Measurements from ENCODE around the gene FGA.

FGA gene

DNA sequence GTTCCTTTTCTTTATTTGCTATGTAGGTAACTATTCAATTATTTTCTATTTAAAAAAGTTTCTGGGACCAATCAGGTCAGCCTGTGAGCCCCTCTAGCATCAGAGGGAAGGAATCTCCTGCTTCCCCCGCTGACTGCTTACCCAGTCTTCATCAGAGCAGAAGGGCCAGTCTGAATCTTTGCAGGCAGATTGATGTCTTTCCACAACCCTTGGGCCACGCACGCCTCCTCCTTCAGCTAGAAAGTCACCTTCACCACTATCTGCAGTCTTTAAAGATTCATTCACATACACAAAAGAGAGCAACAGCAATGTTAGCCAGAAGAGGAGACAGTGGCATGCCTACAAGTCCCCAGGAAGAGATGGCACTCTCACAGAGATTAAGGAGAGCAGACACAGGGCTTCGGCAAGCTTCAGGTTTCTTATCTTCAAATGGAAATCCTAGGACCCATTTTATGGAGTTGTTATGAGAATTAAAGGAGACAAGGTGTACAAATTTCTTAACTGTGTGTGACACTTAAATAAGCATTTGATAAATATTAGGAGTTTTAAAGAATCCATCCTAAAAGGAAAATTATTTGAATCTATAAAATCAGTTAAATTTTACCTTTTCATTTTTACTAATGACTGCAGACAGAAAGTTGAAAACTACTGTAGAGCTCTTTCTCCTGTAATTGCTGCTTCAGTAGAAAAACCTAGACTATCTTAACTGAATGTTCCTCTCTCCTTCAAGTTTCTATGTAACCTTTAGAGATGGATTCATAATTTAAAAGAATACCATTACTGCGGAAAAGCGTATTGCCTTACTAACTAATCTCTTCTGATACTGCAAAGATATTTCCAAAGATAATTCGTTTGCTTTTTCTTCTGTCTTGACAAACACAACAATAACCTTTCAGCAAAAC lies 995 bp downstream of the FGA start:
- Histone ChIP-seq H3K4me3 (ENCODE audit: low read depth, low read length) (no peak overlapping the region), H3K36me3 (no peaks in the 10 kb centered on the region), H3K9me3 (ENCODE audit: severe bottlenecking) (no peaks in the 10 kb centered on the region), H3K27ac (no peak overlapping the region), H3K27me3 (ENCODE audit: insufficient read depth, low read depth, severe bottlenecking) (no peaks in the 10 kb centered on the region)
- TF ChIP-seq, protein P1, sequence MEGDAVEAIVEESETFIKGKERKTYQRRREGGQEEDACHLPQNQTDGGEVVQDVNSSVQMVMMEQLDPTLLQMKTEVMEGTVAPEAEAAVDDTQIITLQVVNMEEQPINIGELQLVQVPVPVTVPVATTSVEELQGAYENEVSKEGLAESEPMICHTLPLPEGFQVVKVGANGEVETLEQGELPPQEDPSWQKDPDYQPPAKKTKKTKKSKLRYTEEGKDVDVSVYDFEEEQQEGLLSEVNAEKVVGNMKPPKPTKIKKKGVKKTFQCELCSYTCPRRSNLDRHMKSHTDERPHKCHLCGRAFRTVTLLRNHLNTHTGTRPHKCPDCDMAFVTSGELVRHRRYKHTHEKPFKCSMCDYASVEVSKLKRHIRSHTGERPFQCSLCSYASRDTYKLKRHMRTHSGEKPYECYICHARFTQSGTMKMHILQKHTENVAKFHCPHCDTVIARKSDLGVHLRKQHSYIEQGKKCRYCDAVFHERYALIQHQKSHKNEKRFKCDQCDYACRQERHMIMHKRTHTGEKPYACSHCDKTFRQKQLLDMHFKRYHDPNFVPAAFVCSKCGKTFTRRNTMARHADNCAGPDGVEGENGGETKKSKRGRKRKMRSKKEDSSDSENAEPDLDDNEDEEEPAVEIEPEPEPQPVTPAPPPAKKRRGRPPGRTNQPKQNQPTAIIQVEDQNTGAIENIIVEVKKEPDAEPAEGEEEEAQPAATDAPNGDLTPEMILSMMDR (IDR thresholded peaks at IDR 0.05; ENCODE audit: low read depth, low read length): no peak
- no peak for DNase-seq

DNA sequence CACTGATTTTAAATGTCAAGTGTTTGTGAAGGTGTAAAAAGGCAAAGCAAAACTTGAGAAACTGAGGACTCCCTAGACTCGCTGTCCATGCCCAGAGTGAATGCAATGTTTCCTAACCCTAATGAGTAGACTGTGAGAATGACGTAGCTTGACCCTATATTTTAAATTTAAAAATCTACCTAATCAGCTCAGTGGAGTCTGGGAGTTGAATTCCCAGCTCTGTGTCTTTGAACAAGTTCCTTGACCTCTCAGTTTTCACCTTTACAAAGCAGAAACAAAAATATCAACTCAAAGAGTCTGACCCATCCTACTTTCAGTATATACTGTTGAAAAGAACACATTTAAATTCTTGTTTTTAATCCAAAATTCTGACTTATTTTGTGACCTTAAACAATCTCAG lies 2.3 kb downstream of the FGA start:
- TF ChIP-seq, protein P1 (IDR thresholded peaks at IDR 0.05; ENCODE audit: low read depth, low read length): no peak
- H3K36me3 ChIP-seq: no peaks in the 10 kb centered on the region
- H3K27me3 ChIP-seq (ENCODE audit: insufficient read depth, low read depth, severe bottlenecking): no peaks in the 10 kb centered on the region
- DNase-seq: no peak
- no peak overlapping the region for H3K27ac ChIP-seq
- H3K9me3 ChIP-seq (ENCODE audit: severe bottlenecking): no peaks in the 10 kb centered on the region
- H3K4me3 ChIP-seq (ENCODE audit: low read depth, low read length): no peak overlapping the region

DNA sequence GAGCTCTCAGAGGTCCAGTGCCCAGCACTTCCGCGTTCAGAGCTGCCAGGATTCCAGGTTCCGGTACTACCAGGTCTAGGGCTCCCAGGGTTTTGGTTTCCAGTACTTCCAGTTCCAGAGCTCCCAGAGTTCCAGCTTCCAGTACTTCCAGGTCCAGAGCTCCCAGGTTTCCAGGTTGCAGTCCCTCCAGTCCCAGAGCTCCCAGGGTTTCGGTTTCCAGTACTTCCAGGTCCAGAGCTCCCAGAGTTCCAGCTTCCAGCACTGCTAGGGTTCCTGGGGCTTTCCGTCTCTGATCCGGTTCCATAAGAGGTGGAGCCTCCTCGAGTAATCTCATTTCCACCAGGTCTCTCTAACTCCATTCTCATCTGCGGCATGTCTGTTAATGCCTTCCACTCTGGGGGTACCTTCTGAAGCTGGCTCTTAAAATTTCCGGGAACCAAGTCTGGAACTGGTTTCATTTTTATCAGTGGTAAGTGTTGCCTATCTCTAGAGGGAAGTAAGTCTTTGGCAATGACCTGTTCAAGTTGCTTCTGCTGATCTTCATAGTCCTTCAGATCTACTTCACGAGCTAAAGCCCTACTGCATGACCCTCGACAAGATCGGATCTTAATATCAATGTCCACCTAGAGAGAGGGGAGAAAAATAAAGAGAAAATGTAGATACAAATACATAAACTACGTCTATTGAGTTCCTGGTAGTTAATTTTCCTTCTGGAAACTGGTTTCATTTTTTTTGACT lies 4.1 kb downstream of the FGA start:
- TF ChIP-seq, protein P1 (IDR thresholded peaks at IDR 0.05; ENCODE audit: low read depth, low read length): no peak
- Histone ChIP-seq H3K27ac (no peak overlapping the region), H3K27me3 (ENCODE audit: insufficient read depth, low read depth, severe bottlenecking) (no peaks in the 10 kb centered on the region), H3K36me3 (no peaks in the 10 kb centered on the region), H3K9me3 (ENCODE audit: severe bottlenecking) (no peaks in the 10 kb centered on the region), H3K4me3 (ENCODE audit: low read depth, low read length) (no peak overlapping the region)
- no peak for DNase-seq

DNA sequence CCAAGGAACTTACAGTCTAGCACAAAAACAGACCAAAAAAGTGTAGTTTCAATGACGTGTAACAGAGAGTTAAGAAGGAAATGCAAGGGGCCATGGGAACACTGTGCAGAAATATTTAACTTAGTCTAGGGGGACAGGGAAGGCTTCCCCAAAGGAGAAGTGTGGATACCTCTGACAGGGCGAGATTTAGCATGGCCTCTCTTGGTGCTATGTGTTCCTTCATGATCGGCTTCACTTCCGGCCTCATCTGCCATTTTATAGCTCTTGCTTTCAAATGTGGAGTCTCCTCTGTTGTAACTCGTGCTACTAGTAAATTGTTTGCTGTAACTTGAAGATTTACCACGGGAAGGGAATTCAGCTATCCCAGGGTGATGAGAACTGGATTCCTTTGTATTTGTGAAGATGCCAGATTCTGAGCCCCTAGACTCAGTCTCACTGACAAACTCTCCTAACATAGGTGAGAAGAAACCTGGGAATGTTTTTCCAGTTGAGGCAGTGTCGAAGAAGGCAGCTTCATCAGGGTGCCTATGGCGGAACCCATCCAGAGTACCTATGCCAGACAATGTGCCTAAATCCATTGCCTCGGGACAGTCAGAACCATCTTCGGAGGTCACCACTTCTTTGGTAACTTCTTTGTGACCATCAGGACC lies 5.0 kb downstream of the FGA start:
- TF ChIP-seq, protein P1 (IDR thresholded peaks at IDR 0.05; ENCODE audit: low read depth, low read length): no peak

DNA sequence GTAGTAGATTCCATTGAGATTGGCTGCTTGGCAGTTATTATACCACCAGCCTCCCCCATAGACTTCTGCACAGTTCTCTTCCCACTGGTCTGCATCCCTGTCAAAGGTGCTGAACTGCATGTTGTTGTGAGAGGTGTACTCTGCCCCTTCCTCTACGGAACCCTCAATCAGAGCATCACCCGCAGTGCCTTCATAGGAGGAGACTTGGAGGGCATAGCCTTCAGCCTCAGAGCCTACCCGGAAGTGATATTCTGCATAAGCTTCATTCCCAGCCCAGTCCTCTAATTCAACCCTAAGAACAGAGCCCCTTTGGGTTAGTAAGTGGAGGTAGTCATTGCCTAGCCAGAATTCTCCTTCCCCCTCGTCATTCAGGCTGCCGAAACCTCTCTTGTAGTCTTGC lies 6.3 kb downstream of the FGA start:
- Histone ChIP-seq H3K27ac (no peak overlapping the region), H3K9me3 (ENCODE audit: severe bottlenecking) (no peaks in the 10 kb centered on the region), H3K36me3 (no peaks in the 10 kb centered on the region), H3K4me3 (ENCODE audit: low read depth, low read length) (no peak overlapping the region), H3K27me3 (ENCODE audit: insufficient read depth, low read depth, severe bottlenecking) (no peaks in the 10 kb centered on the region)
- DNase-seq: no peak
- TF ChIP-seq, protein P1 (IDR thresholded peaks at IDR 0.05; ENCODE audit: low read depth, low read length): no peak

More for the DNA sequence above, 5.0 kb downstream of the FGA start:
- Histone ChIP-seq H3K36me3 (no peaks in the 10 kb centered on the region), H3K27me3 (ENCODE audit: insufficient read depth, low read depth, severe bottlenecking) (no peaks in the 10 kb centered on the region), H3K27ac (no peak overlapping the region), H3K9me3 (ENCODE audit: severe bottlenecking) (no peaks in the 10 kb centered on the region), H3K4me3 (ENCODE audit: low read depth, low read length) (no peak overlapping the region)
- no peak for DNase-seq
